HepG2 (cell line): ENCODE results near the gene RPS19BP1. TPM values are rescaled to one million over a fixed set of nuclear protein-coding genes. Genes with fewer than 3 reads are reported as not detected.
A peak's percentile ranks its signal among the peaks of the same experiment; 100 is the strongest.

Experiments used
- ARID5B ChIP-seq: IDR thresholded peaks from 2 replicates; pipeline ENCODE4 v1.4.0; 2020; ENCODE audit warnings: mild to moderate bottlenecking, missing genetic modification reagents
- DNMT3B ChIP-seq: conservative IDR thresholded peaks from 2 replicates; pipeline ENCODE4 v1.6.1; 2016; ENCODE audit warnings: missing biosample characterization, control low read depth
- FOXM1 ChIP-seq: sonication (generic); formaldehyde crosslinking; IDR thresholded peaks from 2 replicates; pipeline ENCODE4 v1.5.0; 2020; ENCODE audit warnings: missing genetic modification reagents
- HNRNPLL ChIP-seq: fragments of 200-400 bp; formaldehyde crosslinking; IDR thresholded peaks from 2 replicates; pipeline ENCODE4 v1.6.1; 2017; ENCODE audit warnings: mild to moderate bottlenecking, low read depth, low read length; ENCODE audit not compliant: poor library complexity, severe bottlenecking
- JUNB ChIP-seq: sonication (generic); formaldehyde crosslinking; IDR thresholded peaks from 2 replicates; pipeline ENCODE4 v1.8.0; 2022; ENCODE audit warnings: missing genetic modification reagents, mild to moderate bottlenecking, borderline replicate concordance
- PITX1 ChIP-seq: sonication (generic); formaldehyde crosslinking; IDR thresholded peaks from 2 replicates; pipeline ENCODE4 v1.5.1; 2020; ENCODE audit warnings: mild to moderate bottlenecking, missing genetic modification reagents
- RNF2 ChIP-seq: fragments of 450-650 bp; conservative IDR thresholded peaks from 2 replicates; pipeline ENCODE4 v1.6.1; 2016; ENCODE audit warnings: low read depth
- SMYD3 ChIP-seq: sonication (generic); formaldehyde crosslinking; IDR thresholded peaks from 2 replicates; pipeline ENCODE4 v1.8.1; 2023; ENCODE audit warnings: mild to moderate bottlenecking, missing genetic modification reagents
- TBP ChIP-seq: sonication (generic); formaldehyde crosslinking; IDR thresholded peaks from 2 replicates; pipeline ENCODE4 v1.5.0; 2020; ENCODE audit warnings: missing genetic modification reagents
- ZFP91 ChIP-seq: sonication (generic); formaldehyde crosslinking; IDR thresholded peaks from 2 replicates; pipeline ENCODE4 v1.9.0; 2022; ENCODE audit warnings: missing genetic modification reagents, mild to moderate bottlenecking, borderline replicate concordance
- ZNF180 ChIP-seq: sonication (generic); formaldehyde crosslinking; IDR thresholded peaks from 2 replicates; pipeline ENCODE4 v1.4.0; 2020; ENCODE audit warnings: low read depth, missing genetic modification reagents, borderline replicate concordance
- ZNF33A ChIP-seq: sonication (generic); formaldehyde crosslinking; IDR thresholded peaks from 2 replicates; pipeline ENCODE4 v1.5.1; 2020; ENCODE audit warnings: missing genetic modification reagents, mild to moderate bottlenecking, moderate library complexity, borderline replicate concordance
- ZNF75D ChIP-seq: sonication (generic); formaldehyde crosslinking; IDR thresholded peaks from 2 replicates; pipeline ENCODE4 v1.8.1; 2023; ENCODE audit warnings: missing genetic modification reagents, mild to moderate bottlenecking, borderline replicate concordance
- polyA plus RNA-seq, 8 experiments: library from polyadenylated mRNA; depleted of rRNA in 3 of 8; stranded (reverse) in 7 of 8; unstranded in 1 of 8; fragments of >200 nt; fragmentation: Illumina TruSeq in 4 of 8; extraction: Trizol in 4 of 8; gene quantifications; 2 replicates each; pipeline versions ENCODE4 v1.2.1 to v1.2.3, GENCODE V29; 2011 to 2016; ENCODE audit warnings: low read depth in 4 of 8, missing spikeins in 1 of 8, mixed read lengths in 1 of 8; ENCODE audit not compliant: insufficient read depth in 1 of 8
- total RNA-seq, 5 experiments: library from RNA; depleted of rRNA; stranded (reverse); fragments of >200 nt; fragmentation: Illumina TruSeq; extraction: Trizol; gene quantifications; 2 replicates each; pipeline ENCODE4 v1.2.3, GENCODE V29; 2016; ENCODE audit warnings: low read depth in 1 of 5
- TF ChIP-seq, protein P1 (sequence below): sonication (generic); formaldehyde crosslinking; IDR thresholded peaks from 2 replicates; pipeline ENCODE4 v1.9.0; 2022; ENCODE audit warnings: low read depth, missing genetic modification reagents
- TF ChIP-seq, protein P2 (sequence below): sonication (generic); formaldehyde crosslinking; IDR thresholded peaks from 2 replicates; pipeline ENCODE4 v1.8.1; 2023; ENCODE audit warnings: mild to moderate bottlenecking, missing genetic modification reagents
- TF ChIP-seq, protein P3 (sequence below): IDR thresholded peaks from 2 replicates; pipeline ENCODE4 v1.6.1; 2018; ENCODE audit warnings: missing genetic modification reagents

RPS19BP1 gene
- total and polyA plus RNA-seq, 2 of the 13 experiments (the other 11 are each of a cell fraction or from before 2014, with no cell fraction given), result 44.3 to 81.3 TPM

GRCh38 chr22:39501644-39502108 is 30.9 kb downstream of the RPS19BP1 start (continued):
- TF ChIP-seq JUNB (CRISPR knock-in tag) (no peak), PITX1 (CRISPR knock-in tag) (0 out of 2 replicates have a peak, but pooled peaks have one; percentile 2), ZFP91 (CRISPR knock-in tag) (0 out of 2 replicates have a peak, but pooled peaks have one; percentile 12), DNMT3B (CRISPR knock-in tag) (no peak), HNRNPLL (no peak), SMYD3 (CRISPR knock-in tag) (no peak), TBP (CRISPR knock-in tag) (no peak), ZNF33A (CRISPR knock-in tag) (no peak), ARID5B (CRISPR knock-in tag) (no peak), ZNF180 (CRISPR knock-in tag) (no peak), ZNF75D (no peak), RNF2 (no peak), FOXM1 (CRISPR knock-in tag) (no peak)
- TF ChIP-seq, protein P1, sequence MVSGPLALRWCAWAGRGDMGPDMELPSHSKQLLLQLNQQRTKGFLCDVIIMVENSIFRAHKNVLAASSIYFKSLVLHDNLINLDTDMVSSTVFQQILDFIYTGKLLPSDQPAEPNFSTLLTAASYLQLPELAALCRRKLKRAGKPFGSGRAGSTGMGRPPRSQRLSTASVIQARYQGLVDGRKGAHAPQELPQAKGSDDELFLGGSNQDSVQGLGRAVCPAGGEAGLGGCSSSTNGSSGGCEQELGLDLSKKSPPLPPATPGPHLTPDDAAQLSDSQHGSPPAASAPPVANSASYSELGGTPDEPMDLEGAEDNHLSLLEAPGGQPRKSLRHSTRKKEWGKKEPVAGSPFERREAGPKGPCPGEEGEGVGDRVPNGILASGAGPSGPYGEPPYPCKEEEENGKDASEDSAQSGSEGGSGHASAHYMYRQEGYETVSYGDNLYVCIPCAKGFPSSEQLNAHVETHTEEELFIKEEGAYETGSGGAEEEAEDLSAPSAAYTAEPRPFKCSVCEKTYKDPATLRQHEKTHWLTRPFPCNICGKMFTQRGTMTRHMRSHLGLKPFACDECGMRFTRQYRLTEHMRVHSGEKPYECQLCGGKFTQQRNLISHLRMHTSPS (CRISPR knock-in tag), result 0 out of 2 replicates have a peak, but pooled peaks have one; percentile 17
- TF ChIP-seq, protein P2, sequence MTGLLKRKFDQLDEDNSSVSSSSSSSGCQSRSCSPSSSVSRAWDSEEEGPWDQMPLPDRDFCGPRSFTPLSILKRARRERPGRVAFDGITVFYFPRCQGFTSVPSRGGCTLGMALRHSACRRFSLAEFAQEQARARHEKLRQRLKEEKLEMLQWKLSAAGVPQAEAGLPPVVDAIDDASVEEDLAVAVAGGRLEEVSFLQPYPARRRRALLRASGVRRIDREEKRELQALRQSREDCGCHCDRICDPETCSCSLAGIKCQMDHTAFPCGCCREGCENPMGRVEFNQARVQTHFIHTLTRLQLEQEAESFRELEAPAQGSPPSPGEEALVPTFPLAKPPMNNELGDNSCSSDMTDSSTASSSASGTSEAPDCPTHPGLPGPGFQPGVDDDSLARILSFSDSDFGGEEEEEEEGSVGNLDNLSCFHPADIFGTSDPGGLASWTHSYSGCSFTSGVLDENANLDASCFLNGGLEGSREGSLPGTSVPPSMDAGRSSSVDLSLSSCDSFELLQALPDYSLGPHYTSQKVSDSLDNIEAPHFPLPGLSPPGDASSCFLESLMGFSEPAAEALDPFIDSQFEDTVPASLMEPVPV, result peak; percentile 8; the same call in 1 of the 2 replicates
- TF ChIP-seq, protein P3, sequence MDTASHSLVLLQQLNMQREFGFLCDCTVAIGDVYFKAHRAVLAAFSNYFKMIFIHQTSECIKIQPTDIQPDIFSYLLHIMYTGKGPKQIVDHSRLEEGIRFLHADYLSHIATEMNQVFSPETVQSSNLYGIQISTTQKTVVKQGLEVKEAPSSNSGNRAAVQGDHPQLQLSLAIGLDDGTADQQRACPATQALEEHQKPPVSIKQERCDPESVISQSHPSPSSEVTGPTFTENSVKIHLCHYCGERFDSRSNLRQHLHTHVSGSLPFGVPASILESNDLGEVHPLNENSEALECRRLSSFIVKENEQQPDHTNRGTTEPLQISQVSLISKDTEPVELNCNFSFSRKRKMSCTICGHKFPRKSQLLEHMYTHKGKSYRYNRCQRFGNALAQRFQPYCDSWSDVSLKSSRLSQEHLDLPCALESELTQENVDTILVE (CRISPR knock-in tag), result no peak
